Osteoblast (primary cell): ENCODE measurements around the gene NHERF2. TPM values are rescaled to one million over a fixed set of nuclear protein-coding genes. Genes with fewer than 3 reads are reported as not detected.

Experiments
- DNase-seq: peaks from one replicate; pipeline ENCODE4 v3.0.0; 2011; ENCODE audit warnings: low spot score, mixed read lengths; ENCODE audit not compliant: insufficient read length; ENCODE audit errors: missing footprints
- H2AFZ ChIP-seq: 2 replicates; pipeline ENCODE4 v1.6.0; 2011; ENCODE audit warnings: mild to moderate bottlenecking, low read length
- H3K27ac ChIP-seq: 2 replicates; pipeline ENCODE4 v1.5.1; 2011; ENCODE audit warnings: mild to moderate bottlenecking, low read depth, low read length, moderate library complexity
- H3K27me3 ChIP-seq: 2 replicates; pipeline ENCODE4 v1.6.0; 2012; ENCODE audit warnings: mild to moderate bottlenecking, control low read depth, inconsistent platforms, low read length, moderate library complexity; ENCODE audit not compliant: insufficient read depth
- H3K36me3 ChIP-seq: 2 replicates; pipeline ENCODE4 v1.5.1; 2011; ENCODE audit warnings: mild to moderate bottlenecking, low read length, control low read depth, moderate library complexity; ENCODE audit not compliant: insufficient read depth
- H3K4me1 ChIP-seq: 2 replicates; pipeline ENCODE4 v1.5.1; 2011; ENCODE audit warnings: mild to moderate bottlenecking, low read length, control low read depth, moderate library complexity; ENCODE audit not compliant: insufficient read depth
- H3K4me2 ChIP-seq: 2 replicates; pipeline ENCODE4 v1.6.0; 2011; ENCODE audit warnings: mild to moderate bottlenecking, low read length; ENCODE audit not compliant: insufficient read depth
- H3K4me3 ChIP-seq: fragments of 200-600 bp; sonication (generic); 3 replicates; pipeline ENCODE4 v1.5.1; 2012; ENCODE audit warnings: mild to moderate bottlenecking, low read length, inconsistent platforms; ENCODE audit not compliant: insufficient read depth
- H3K79me2 ChIP-seq: 2 replicates; pipeline ENCODE4 v1.6.0; 2012; ENCODE audit warnings: mild to moderate bottlenecking, low read length, control low read depth, inconsistent platforms; ENCODE audit not compliant: insufficient read depth
- H3K9me3 ChIP-seq: 2 replicates; pipeline ENCODE4 v1.5.1; 2011; ENCODE audit warnings: low read depth, low read length, control low read depth
- H4K20me1 ChIP-seq: 2 replicates; pipeline ENCODE4 v1.6.0; 2012; ENCODE audit warnings: mild to moderate bottlenecking, low read length, control low read depth; ENCODE audit not compliant: insufficient read depth
- CTCF ChIP-seq: IDR thresholded peaks from 2 replicates; pipeline ENCODE4 v1.5.1; 2011; ENCODE audit warnings: mild to moderate bottlenecking, low read depth, low read length, moderate library complexity; ENCODE audit errors: extremely low read depth
- total RNA-seq: library from RNA; depleted of rRNA; stranded (reverse); fragments of >200 nt; gene quantifications from 2 replicates; pipeline ENCODE4 v1.2.3, GENCODE V29; 2012

Gene NHERF2
- total RNA-seq, 1 donor, result 33.7 TPM

GRCh38 chr16:1984347-1985225 is 42.1 kb upstream of the NHERF2 start:
- no peak for TF ChIP-seq CTCF
- H3K27me3 ChIP-seq, result peaks cover 48% of the 10 kb centered on the region
- DNase-seq, result peak; percentile 93
- peaks cover 11% of the 10 kb centered on the region for H3K36me3 ChIP-seq
- H3K4me3 ChIP-seq, result peak overlapping the region; percentile 85
- no peak overlapping the region for H3K27ac ChIP-seq
- peaks cover 14% of the 10 kb centered on the region for H4K20me1 ChIP-seq
- H3K4me1 ChIP-seq, result peaks cover 10% of the 10 kb centered on the region
- peaks cover 12% of the 10 kb centered on the region for H3K79me2 ChIP-seq
- H3K4me2 ChIP-seq, result peak overlapping the region; percentile 95
- H3K9me3 ChIP-seq, result no peaks in the 10 kb centered on the region
- H2AFZ ChIP-seq, result peak overlapping the region; percentile 62

- no peak for DNase-seq
- Histone ChIP-seq H3K27ac (no peak overlapping the region), H2AFZ (no peak overlapping the region), H3K9me3 (no peaks in the 10 kb centered on the region), H3K79me2 (peaks cover 12% of the 10 kb centered on the region), H3K4me2 (peak overlapping the region; percentile 95), H3K27me3 (peaks cover 43% of the 10 kb centered on the region), H4K20me1 (peaks cover 9% of the 10 kb centered on the region), H3K4me3 (peak overlapping the region; percentile 85), H3K4me1 (peaks cover 10% of the 10 kb centered on the region), H3K36me3 (peaks cover 11% of the 10 kb centered on the region)
- TF ChIP-seq CTCF, result no peak
Observed at GRCh38 chr16:1985466-1986150, 41.1 kb upstream of the NHERF2 start.

- no peak for DNase-seq
- H3K9me3 ChIP-seq, result no peaks in the 10 kb centered on the region
- H3K36me3 ChIP-seq, result peaks cover 11% of the 10 kb centered on the region
- no peak overlapping the region for H2AFZ ChIP-seq
- peaks cover 12% of the 10 kb centered on the region for H3K79me2 ChIP-seq
- H3K4me2 ChIP-seq, result no peak overlapping the region
- peaks cover 10% of the 10 kb centered on the region for H3K4me1 ChIP-seq
- no peak for TF ChIP-seq CTCF
- peaks cover 5% of the 10 kb centered on the region for H4K20me1 ChIP-seq
- H3K27ac ChIP-seq, result no peak overlapping the region
- H3K4me3 ChIP-seq, result no peak overlapping the region
- H3K27me3 ChIP-seq, result peaks cover 39% of the 10 kb centered on the region
Observed at GRCh38 chr16:1987198-1987597, 39.5 kb upstream of the NHERF2 start.
